H1 (cell line): ENCODE measurements around the gene CCDC185. TPM values are rescaled to one million over a fixed set of nuclear protein-coding genes. Genes with fewer than 3 reads are reported as not detected.

Source experiments
- CTCF ChIA-PET: fragments of 300-600 bp; sonication (Branson Sonifier 250); formaldehyde crosslinking; loops from one replicate; lab custom pipeline; 2021; ENCODE audit not compliant: partially characterized antibody; lab: Charles Lee
- POLR2A ChIA-PET: fragments of 300-600 bp; sonication (Branson Sonifier 250); formaldehyde crosslinking; loops from one replicate; lab custom pipeline; 2021; ENCODE audit warnings: inconsistent platforms; ENCODE audit not compliant: partially characterized antibody; lab: Charles Lee
- DNase-seq, 2 experiments: peaks; one replicate each; pipeline versions ENCODE4 v3.0.0 to v3.0.0-alpha.2; 2010 to 2022; ENCODE audit warnings: low spot score in 2 of 2, low read depth in 1 of 2, mixed read lengths in 1 of 2
- FAIRE-seq: peaks from 2 replicates; lab custom pipeline; 2011; peaks lifted over from hg19 to GRCh38; lab: Jason Lieb, UNC
- H2AFZ ChIP-seq: 2 replicates; pipeline ENCODE4 v1.8.1; 2012; ENCODE audit warnings: low read length, inconsistent platforms
- H2AK5ac ChIP-seq: 2 replicates; pipeline ENCODE4 v1.6.1; 2013; ENCODE audit warnings: low read depth, low read length
- H2BK120ac ChIP-seq: replicated peaks from 2 replicates; pipeline ENCODE3; 2013; ENCODE audit warnings: low read depth, low read length, inconsistent platforms
- H2BK12ac ChIP-seq: 2 replicates; pipeline ENCODE4 v1.6.1; 2013; ENCODE audit warnings: low read depth, low read length
- H2BK15ac ChIP-seq: 2 replicates; pipeline ENCODE4 v1.6.1; 2013; ENCODE audit warnings: low read length
- H2BK20ac ChIP-seq: 2 replicates; pipeline ENCODE4 v1.6.1; 2013; ENCODE audit warnings: low read length
- H2BK5ac ChIP-seq: 2 replicates; pipeline ENCODE4 v1.6.1; 2013; ENCODE audit warnings: low read depth, low read length
- H3K14ac ChIP-seq: 2 replicates; pipeline ENCODE4 v1.6.1; 2013; ENCODE audit warnings: inconsistent platforms; ENCODE audit not compliant: insufficient read length
- H3K18ac ChIP-seq: 2 replicates; pipeline ENCODE4 v1.6.1; 2013; ENCODE audit warnings: low read length; ENCODE audit errors: extremely low read depth
- H3K23ac ChIP-seq: 2 replicates; pipeline ENCODE4 v1.6.1; 2013; ENCODE audit warnings: inconsistent platforms; ENCODE audit not compliant: insufficient read length
- H3K23me2 ChIP-seq: 2 replicates; pipeline ENCODE4 v1.6.1; 2013; ENCODE audit warnings: low read depth, low read length
- H3K27ac ChIP-seq: 2 replicates; pipeline ENCODE4 v1.6.1; 2011; ENCODE audit warnings: low read depth, low read length, inconsistent platforms
- H3K27me3 ChIP-seq, 4 experiments: replicated peaks in 1 of 4; 1 replicate in 1 of 4; 2 replicates in 3 of 4; pipeline versions ENCODE4 v1.6.1 to v1.8.1; 2011 to 2013; ENCODE audit warnings: low read length in 3 of 4, mild to moderate bottlenecking in 3 of 4, inconsistent platforms in 2 of 4, mixed read lengths in 2 of 4, moderate library complexity in 1 of 4; ENCODE audit not compliant: control insufficient read depth in 3 of 4, insufficient read depth in 3 of 4; ENCODE audit errors: extremely low read depth in 1 of 4
- H3K36me3 ChIP-seq, 4 experiments: 2 replicates each; pipeline versions ENCODE4 v1.6.1 to v1.8.1; 2011 to 2013; ENCODE audit warnings: mild to moderate bottlenecking in 4 of 4, low read length in 3 of 4, moderate library complexity in 2 of 4, control low read depth in 1 of 4, inconsistent platforms in 1 of 4; ENCODE audit not compliant: insufficient read depth in 4 of 4, control insufficient read depth in 2 of 4
- H3K4ac ChIP-seq: replicated peaks from 2 replicates; pipeline ENCODE3; 2013; ENCODE audit warnings: low read length, low read depth, mixed read lengths, inconsistent platforms; ENCODE audit not compliant: insufficient read length
- H3K4me1 ChIP-seq, 4 experiments: replicated peaks in 1 of 4; 1 replicate in 1 of 4; 2 replicates in 3 of 4; pipeline versions ENCODE4 v1.6.1 to v1.8.1; 2011 to 2013; ENCODE audit warnings: low read length in 3 of 4, inconsistent platforms in 2 of 4, mixed read lengths in 1 of 4; ENCODE audit not compliant: insufficient read depth in 4 of 4, control insufficient read depth in 3 of 4
- H3K4me2 ChIP-seq, 2 experiments: 2 replicates each; pipeline versions ENCODE4 v1.6.1 to v1.8.1; 2011 to 2013; ENCODE audit warnings: low read depth in 2 of 2, low read length in 2 of 2, control low read depth in 1 of 2, inconsistent platforms in 1 of 2, mild to moderate bottlenecking in 1 of 2; ENCODE audit not compliant: insufficient read depth in 1 of 2
- H3K4me3 ChIP-seq, 4 experiments: fragments of 200-600, 300-600 bp in 1 of 4; sonication (generic), shearing (Covaris generic), sonication (Bioruptor Twin) in 1 of 4; 2 replicates each; pipeline versions ENCODE4 v1.5.1 to v1.8.1; 2011 to 2016; ENCODE audit warnings: low read length in 4 of 4, low read depth in 3 of 4, control low read depth in 2 of 4, inconsistent platforms in 2 of 4, mild to moderate bottlenecking in 2 of 4, mixed read lengths in 1 of 4, moderate library complexity in 1 of 4; ENCODE audit not compliant: insufficient read depth in 2 of 4; ENCODE audit errors: extremely low read depth in 1 of 4
- H3K56ac ChIP-seq: replicated peaks from 2 replicates; pipeline ENCODE3; 2013; ENCODE audit warnings: low read depth, mild to moderate bottlenecking, mixed read lengths, low read length, inconsistent platforms; ENCODE audit not compliant: insufficient read length
- H3K79me1 ChIP-seq: 2 replicates; pipeline ENCODE4 v1.6.1; 2013; ENCODE audit warnings: low read depth, low read length, control low read depth
- H3K79me2 ChIP-seq, 2 experiments: 2 replicates each; pipeline versions ENCODE4 v1.6.1 to v1.8.1; 2012 to 2013; ENCODE audit warnings: low read length in 2 of 2, mild to moderate bottlenecking in 2 of 2, inconsistent platforms in 1 of 2; ENCODE audit not compliant: insufficient read depth in 2 of 2, control insufficient read depth in 1 of 2
- H3K9ac ChIP-seq, 4 experiments: replicated peaks in 1 of 4; 1 replicate in 1 of 4; 2 replicates in 3 of 4; pipeline versions ENCODE4 v1.6.1 to v1.8.1; 2011 to 2013; ENCODE audit warnings: low read depth in 3 of 4, low read length in 3 of 4, control low read depth in 2 of 4, mild to moderate bottlenecking in 2 of 4, moderate library complexity in 2 of 4, inconsistent platforms in 1 of 4; ENCODE audit errors: extremely low read depth in 1 of 4
- H3K9me3 ChIP-seq, 2 experiments: 2 replicates each; pipeline versions ENCODE4 v1.6.1 to v1.8.1; 2012 to 2013; ENCODE audit warnings: mild to moderate bottlenecking in 2 of 2, moderate library complexity in 2 of 2, control low read depth in 1 of 2, inconsistent platforms in 1 of 2, low read depth in 1 of 2, low read length in 1 of 2, mixed read lengths in 1 of 2; ENCODE audit not compliant: insufficient read depth in 2 of 2
- H4K20me1 ChIP-seq, 2 experiments: replicated peaks in 1 of 2; 2 replicates each; pipeline versions ENCODE3 to v1.8.1; 2011 to 2013; ENCODE audit warnings: inconsistent platforms in 2 of 2, low read length in 2 of 2, mild to moderate bottlenecking in 1 of 2; ENCODE audit not compliant: insufficient read depth in 2 of 2, control insufficient read depth in 1 of 2
- H4K5ac ChIP-seq: 2 replicates; pipeline ENCODE4 v1.6.1; 2013; ENCODE audit warnings: low read length, low read depth, mixed read lengths, inconsistent platforms; ENCODE audit not compliant: insufficient read length
- H4K8ac ChIP-seq: 2 replicates; pipeline ENCODE4 v1.8.0; 2013; ENCODE audit warnings: mild to moderate bottlenecking, moderate library complexity, low read length, inconsistent platforms; ENCODE audit not compliant: insufficient read depth; ENCODE audit errors: extremely low read depth
- H4K91ac ChIP-seq: replicated peaks from 2 replicates; pipeline ENCODE3; 2013; ENCODE audit warnings: low read length, mixed read lengths, inconsistent platforms; ENCODE audit not compliant: insufficient read length
- GTF2F1 ChIP-seq: IDR thresholded peaks from 2 replicates; pipeline ENCODE4 v1.6.1; 2012; ENCODE audit warnings: low read depth, low read length, improper control_type of control experiment, borderline replicate concordance
- WGBS, 2 experiments: shearing (Covaris generic) in 1 of 2; methylation state at CpG; one replicate each; pipeline versions ENCODE4 v1.1.6 to v1.1.7; 2013 to 2015; ENCODE audit warnings: low lambda C conversion rate in 2 of 2, mixed read lengths in 2 of 2, inconsistent platforms in 1 of 2, low coverage in 1 of 2, missing lambda C conversion rate in 1 of 2; ENCODE audit not compliant: insufficient replicate concordance in 2 of 2, insufficient coverage in 1 of 2, insufficient read length in 1 of 2; ENCODE audit errors: extremely low coverage in 1 of 2, missing lambda C conversion rate in 1 of 2; 5-methylcytosine and 5-hydroxymethylcytosine counted together
- polyA plus RNA-seq, 7 experiments: library from polyadenylated mRNA; depleted of rRNA in 3 of 7; stranded (reverse) in 5 of 7; unstranded in 2 of 7; fragments of >200 nt in 5 of 7; fragments of 200-250 nt in 2 of 7; gene quantifications; 1 replicate in 5 of 7; 2 replicates in 1 of 7; 4 replicates in 1 of 7; pipeline versions ENCODE4 v1.2.1 to v1.2.3, GENCODE V29; 2011 to 2013; ENCODE audit warnings: missing spikeins in 2 of 7, mixed read lengths in 2 of 7
- total RNA-seq: library from RNA; stranded (reverse); fragmentation: NEBNext Ultra II Directional; extraction: Animal tissue kit (Norgen Biotek cat#: 25700); gene quantifications from 2 replicates; pipeline ENCODE4 v1.2.1, GENCODE V29; 2021

Gene CCDC185
- total and polyA plus RNA-seq, 2 of the 8 experiments (the other 6 are each of a cell fraction or from before 2014, with no cell fraction given): not detected

DNA sequence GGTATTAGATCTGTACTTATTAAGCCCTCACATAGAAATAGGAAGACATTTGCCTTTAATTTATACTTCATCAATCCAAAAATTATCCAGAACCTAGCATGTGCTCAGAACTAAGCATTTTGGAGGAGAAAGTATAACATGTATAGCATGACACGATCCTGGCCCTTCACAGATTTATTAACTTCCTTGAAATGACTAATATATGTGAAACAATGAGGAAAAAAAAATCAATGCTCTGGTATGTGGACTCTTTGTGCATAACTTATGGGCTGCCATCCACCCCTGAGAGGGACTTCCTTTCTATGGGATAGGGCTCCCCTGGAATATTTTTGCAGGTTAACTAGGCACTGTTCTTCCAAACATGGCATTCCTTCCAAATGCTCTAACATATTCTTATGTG lies 36.6 kb downstream of the CCDC185 start:
- Histone ChIP-seq H3K27me3 (no peaks in the 10 kb centered on the region), H2BK12ac (no peak overlapping the region), H2AFZ (no peak overlapping the region), H3K79me1 (no peaks in the 10 kb centered on the region), H3K4me3 (no peak overlapping the region), H3K79me2 (no peaks in the 10 kb centered on the region), H2BK120ac (no peak overlapping the region), H4K91ac (no peak overlapping the region), H2BK5ac (no peak overlapping the region), H4K5ac (no peak overlapping the region), H2BK20ac (no peak overlapping the region), H3K23ac (no peak overlapping the region), H3K4me2 (no peak overlapping the region), H2BK15ac (no peak overlapping the region), H3K18ac (no peak overlapping the region), H3K23me2 (no peaks in the 10 kb centered on the region), H3K14ac (no peak overlapping the region), H4K20me1 (no peaks in the 10 kb centered on the region), H3K4ac (no peak overlapping the region), H3K4me1 (no peaks in the 10 kb centered on the region), H3K27ac (no peak overlapping the region), H3K56ac (no peak overlapping the region), H3K9me3 (no peaks in the 10 kb centered on the region), H3K9ac (no peak overlapping the region), H4K8ac (no peak overlapping the region), H2AK5ac (no peak overlapping the region), H3K36me3 (no peaks in the 10 kb centered on the region)
- ChIA-PET CTCF (interaction anchor here (0.8 to 1.3 kb wide), 4 partner anchors 14 to 266 kb away, joined by 3 to 4 read pairs (median 3); no protein-coding TSS in a partner anchor), POLR2A (no interaction called here)
- FAIRE-seq (no peak), DNase-seq (no peak)
- 70% methylated on average over 1 of the region's 1 CpG; no CpG with 5 or more reads in 1 of the 2 experiments for WGBS, 2 experiments
- TF ChIP-seq GTF2F1: no peak
